OCI-LY7 (cell line): ENCODE measurements around the gene FLRT1. TPM values are rescaled to one million over a fixed set of nuclear protein-coding genes. Genes with fewer than 3 reads are reported as not detected.

Experiments
- BruUV-seq: library from RNA; stranded (reverse); fragments of 400-500 nt; replicated peaks from 2 replicates; lab custom pipeline; 2021; lab: Mats Ljungman, UMichigan
- CTCF ChIA-PET: fragments of 300-600 bp; sonication (Branson Sonifier 250); formaldehyde crosslinking; loops from one replicate; lab custom pipeline; 2022; ENCODE audit warnings: antibody characterized with exemption; ENCODE audit not compliant: unreplicated experiment; lab: Charles Lee
- POLR2A ChIA-PET: fragments of 300-600 bp; sonication (Branson Sonifier 250); formaldehyde crosslinking; loops from one replicate; lab custom pipeline; 2022; ENCODE audit warnings: antibody characterized with exemption; lab: Charles Lee
- DNase-seq: peaks from one replicate; pipeline ENCODE4 v3.0.0-alpha.2; 2015; ENCODE audit warnings: low spot score
- H2AFZ ChIP-seq: fragments of 200-600 bp; sonication (generic), shearing (Covaris generic); 2 replicates; pipeline ENCODE4 v1.6.1; 2014; ENCODE audit warnings: mild to moderate bottlenecking, antibody characterized with exemption, low read length, moderate library complexity
- H3K27ac ChIP-seq: fragments of 200-600 bp; sonication (generic); 2 replicates; pipeline ENCODE4 v1.5.1; 2014; ENCODE audit warnings: mixed run types, low read depth, mild to moderate bottlenecking, moderate library complexity, low read length, inconsistent platforms; ENCODE audit not compliant: poor library complexity, severe bottlenecking
- H3K36me3 ChIP-seq: fragments of 200-600 bp; sonication (generic); 2 replicates; pipeline ENCODE4 v1.6.1; 2014; ENCODE audit warnings: mild to moderate bottlenecking, antibody characterized with exemption, low read length, moderate library complexity, mixed read lengths; ENCODE audit not compliant: insufficient read depth
- H3K4me1 ChIP-seq: fragments of 200-600 bp; sonication (generic); 2 replicates; pipeline ENCODE4 v1.5.1; 2014; ENCODE audit warnings: mild to moderate bottlenecking, low read length; ENCODE audit not compliant: insufficient read depth, poor library complexity, severe bottlenecking
- H3K4me2 ChIP-seq: fragments of 200-600 bp; sonication (generic); 2 replicates; pipeline ENCODE4 v1.6.1; 2014; ENCODE audit warnings: mild to moderate bottlenecking, low read length
- H3K4me3 ChIP-seq: fragments of 200-600 bp; sonication (generic); 2 replicates; pipeline ENCODE4 v1.5.1; 2014; ENCODE audit warnings: mild to moderate bottlenecking, low read depth, low read length; ENCODE audit not compliant: poor library complexity, severe bottlenecking
- H3K79me2 ChIP-seq: fragments of 200-600 bp; sonication (generic); 2 replicates; pipeline ENCODE4 v1.6.1; 2016; ENCODE audit warnings: low read depth, mild to moderate bottlenecking, low read length, moderate library complexity, mixed read lengths; ENCODE audit not compliant: insufficient read depth
- H3K9me2 ChIP-seq: fragments of 200-600 bp; sonication (generic); 2 replicates; pipeline ENCODE4 v1.6.1; 2016; ENCODE audit warnings: mild to moderate bottlenecking, low read length, mixed read lengths; ENCODE audit not compliant: insufficient read depth
- H3K9me3 ChIP-seq: fragments of 200-600 bp; sonication (generic); 2 replicates; pipeline ENCODE4 v1.6.1; 2014; ENCODE audit warnings: mild to moderate bottlenecking, mixed run types, low read length, mixed read lengths
- H4K20me1 ChIP-seq: fragments of 200-600 bp; sonication (generic); 2 replicates; pipeline ENCODE4 v1.6.1; 2014; ENCODE audit warnings: mild to moderate bottlenecking, antibody characterized with exemption, low read length, moderate library complexity, mixed read lengths; ENCODE audit not compliant: insufficient read depth
- CTCF ChIP-seq: fragments of 200-600 bp; sonication (generic); conservative IDR thresholded peaks from 2 replicates; pipeline ENCODE4 v1.5.1; 2014; ENCODE audit warnings: mild to moderate bottlenecking, antibody characterized with exemption, low read length, moderate library complexity, mixed read lengths
- EZH2phosphoT487 ChIP-seq: fragments of 200-600 bp; sonication (generic); IDR thresholded peaks from 2 replicates; pipeline ENCODE4 v1.6.1; 2018; ENCODE audit warnings: low read depth, borderline replicate concordance, mild to moderate bottlenecking, mixed run types, antibody characterized with exemption, low read length, moderate library complexity, mixed read lengths
- intact Hi-C: fragments of 100-400 bp; cut with micrococcal nuclease; formaldehyde crosslinking; loops from one replicate; pipeline ENCODE4 v1.10.0; 2022; ENCODE audit not compliant: unreplicated experiment
- total RNA-seq, 2 experiments: library from RNA; depleted of rRNA in 1 of 2; stranded (reverse); fragments of >200 nt in 1 of 2; shearing (Covaris generic) in 1 of 2; gene quantifications; 2 replicates each; pipeline ENCODE4 v1.2.3, GENCODE V29; 2014 to 2022

FLRT1 gene
- total RNA-seq, 2 experiments from 2014 or later, result not detected

GRCh38 chr11:64074239-64074638, 38.5 kb downstream of the FLRT1 start:
- TF ChIP-seq EZH2phosphoT487 (no peak), CTCF (no peak)
- H3K9me2 ChIP-seq, result no peaks in the 10 kb centered on the region
- no peaks in the 10 kb centered on the region for H3K36me3 ChIP-seq
- no TSS peak for BruUV-seq
- no peaks in the 10 kb centered on the region for H3K4me1 ChIP-seq
- ChIA-PET POLR2A (no interaction called here), CTCF (no interaction called here)
- no peaks in the 10 kb centered on the region for H4K20me1 ChIP-seq
- intact Hi-C loops, result no loop called here
- H2AFZ ChIP-seq, result no peak overlapping the region
- H3K27ac ChIP-seq, result no peak overlapping the region
- H3K4me2 ChIP-seq, result no peak overlapping the region
- no peak overlapping the region for H3K4me3 ChIP-seq
- no peaks in the 10 kb centered on the region for H3K9me3 ChIP-seq
- H3K79me2 ChIP-seq, result no peaks in the 10 kb centered on the region
- no peak for DNase-seq

- Histone ChIP-seq H3K9me2 (no peaks in the 10 kb centered on the region), H3K4me2 (no peak overlapping the region), H3K79me2 (no peaks in the 10 kb centered on the region), H4K20me1 (no peaks in the 10 kb centered on the region), H3K27ac (no peak overlapping the region), H2AFZ (no peak overlapping the region), H3K4me1 (no peaks in the 10 kb centered on the region), H3K9me3 (no peaks in the 10 kb centered on the region), H3K36me3 (no peaks in the 10 kb centered on the region), H3K4me3 (no peak overlapping the region)
- ChIA-PET CTCF (interaction anchor here (0.6 kb wide), 1 partner anchor 232 kb away, joined by 7 read pairs; no protein-coding TSS in a partner anchor), POLR2A (interaction anchor here (0.6 kb wide), 1 partner anchor 99 kb away, joined by 5 read pairs; no protein-coding TSS in a partner anchor)
- BruUV-seq, result no TSS peak
- no peak for DNase-seq
- intact Hi-C loops, result no loop called here
- TF ChIP-seq CTCF (no peak), EZH2phosphoT487 (no peak)
Measured at GRCh38 chr11:64076758-64077157, 41.0 kb downstream of the FLRT1 start.

GRCh38 chr11:64077607-64078006, 41.9 kb downstream of the FLRT1 start:
- Histone ChIP-seq H2AFZ (no peak overlapping the region), H3K9me3 (no peaks in the 10 kb centered on the region), H3K9me2 (no peaks in the 10 kb centered on the region), H3K27ac (no peak overlapping the region), H3K79me2 (no peaks in the 10 kb centered on the region), H3K4me3 (no peak overlapping the region), H4K20me1 (no peaks in the 10 kb centered on the region), H3K4me2 (no peak overlapping the region), H3K4me1 (no peaks in the 10 kb centered on the region), H3K36me3 (no peaks in the 10 kb centered on the region)
- TF ChIP-seq EZH2phosphoT487, result no peak
- TF ChIP-seq CTCF, result no peak
- CTCF ChIA-PET, result no interaction called here
- BruUV-seq, result no TSS peak
- POLR2A ChIA-PET, result no interaction called here
- DNase-seq, result no peak
- intact Hi-C loops, result no loop called here
